SK-N-SH (cell line): ENCODE results near the gene TCF7L2. TPM values are rescaled to one million over a fixed set of nuclear protein-coding genes. Genes with fewer than 3 reads are reported as not detected.

ENCODE experiments used
- CTCF ChIA-PET: fragments of 300-600, 350-600 bp; formaldehyde crosslinking; extraction: SDS; loops from one replicate; lab custom pipeline; 2021; lab: Yijun Ruan, JAX
- POLR2A ChIA-PET: fragments of 350-600 bp; sonication (Branson Sonifier 250); formaldehyde crosslinking; extraction: SDS; loops from one replicate; lab custom pipeline; 2020; ENCODE audit warnings: antibody characterized with exemption, inconsistent platforms; lab: Yijun Ruan, JAX
- DNase-seq: peaks from one replicate; pipeline ENCODE4 v3.0.0; 2012
- H2AFZ ChIP-seq: fragments of 200-600 bp; sonication (generic); 2 replicates; pipeline ENCODE4 v1.8.1; 2016; ENCODE audit warnings: antibody characterized with exemption, mild to moderate bottlenecking, low read depth
- H3F3A ChIP-seq: fragments of 200-600 bp; sonication (generic); replicated peaks from 2 replicates; pipeline ENCODE3; 2016; ENCODE audit warnings: antibody characterized with exemption, mild to moderate bottlenecking; ENCODE audit not compliant: insufficient read depth
- H3K27ac ChIP-seq, 2 experiments: fragments of 200-500 bp in 1 of 2; fragments of 200-600 bp in 1 of 2; sonication (Bioruptor generic) in 1 of 2; sonication (generic), shearing (Covaris generic) in 1 of 2; 2 replicates each; pipeline versions ENCODE4 v1.5.1 to v1.6.1; 2014 to 2016; ENCODE audit warnings: low read depth in 2 of 2, inconsistent platforms in 1 of 2, low read length in 1 of 2, mild to moderate bottlenecking in 1 of 2, mixed read lengths in 1 of 2
- H3K27me3 ChIP-seq: fragments of 200-600 bp; sonication (generic), shearing (Covaris generic); 2 replicates; pipeline ENCODE4 v1.6.1; 2016; ENCODE audit warnings: mixed run types; ENCODE audit not compliant: insufficient read depth
- H3K36me3 ChIP-seq, 2 experiments: fragments of 200-500 bp in 1 of 2; fragments of 200-600 bp in 1 of 2; sonication (Bioruptor generic) in 1 of 2; sonication (generic) in 1 of 2; replicated peaks in 1 of 2; 2 replicates each; pipeline versions ENCODE3 to v1.5.1; 2014 to 2016; ENCODE audit warnings: low read length in 1 of 2, mild to moderate bottlenecking in 1 of 2; ENCODE audit not compliant: insufficient read depth in 2 of 2, control insufficient read depth in 1 of 2
- H3K4me1 ChIP-seq, 2 experiments: fragments of 200-500 bp in 1 of 2; fragments of 200-600 bp in 1 of 2; sonication (Bioruptor generic) in 1 of 2; sonication (generic), shearing (Covaris generic) in 1 of 2; 2 replicates each; pipeline versions ENCODE4 v1.5.1 to v1.6.1; 2014 to 2016; ENCODE audit warnings: low read depth in 1 of 2, low read length in 1 of 2, mixed run types in 1 of 2; ENCODE audit not compliant: insufficient read depth in 2 of 2, control insufficient read depth in 1 of 2
- H3K4me2 ChIP-seq: fragments of 200-600 bp; sonication (generic), shearing (Covaris generic); 2 replicates; pipeline ENCODE4 v1.6.1; 2017; ENCODE audit warnings: mixed run types
- H3K4me3 ChIP-seq, 2 experiments: fragments of 200-500 bp in 1 of 2; fragments of 200-600 bp in 1 of 2; sonication (Bioruptor generic) in 1 of 2; sonication (generic), shearing (Covaris generic) in 1 of 2; 2 replicates each; pipeline versions ENCODE4 v1.5.1 to v1.8.1; 2014 to 2016; ENCODE audit warnings: low read depth in 2 of 2, inconsistent platforms in 1 of 2, low read length in 1 of 2, mild to moderate bottlenecking in 1 of 2, mixed read lengths in 1 of 2, moderate library complexity in 1 of 2
- H3K79me2 ChIP-seq: fragments of 200-600 bp; sonication (generic); 2 replicates; pipeline ENCODE4 v1.8.1; 2017; ENCODE audit warnings: mild to moderate bottlenecking; ENCODE audit not compliant: insufficient read depth
- H3K9ac ChIP-seq: fragments of 200-600 bp; sonication (generic); 2 replicates; pipeline ENCODE4 v1.6.1; 2017; ENCODE audit warnings: mixed run types
- H3K9me2 ChIP-seq: fragments of 200-600 bp; sonication (generic); 2 replicates; pipeline ENCODE4 v1.6.1; 2017; ENCODE audit warnings: mixed run types
- H3K9me3 ChIP-seq: fragments of 200-600 bp; sonication (generic); 2 replicates; pipeline ENCODE4 v1.6.1; 2017; ENCODE audit warnings: mixed run types, mild to moderate bottlenecking, moderate library complexity
- H4K20me1 ChIP-seq: fragments of 200-600 bp; sonication (generic); 2 replicates; pipeline ENCODE4 v1.6.1; 2017; ENCODE audit warnings: mild to moderate bottlenecking, mixed run types; ENCODE audit not compliant: insufficient read depth
- CHD2 ChIP-seq: fragments of 150-350 bp; IDR thresholded peaks from 2 replicates; pipeline ENCODE4 v1.6.1; 2018; ENCODE audit warnings: low read length; ENCODE audit not compliant: partially characterized antibody
- EP300 ChIP-seq, 2 experiments: IDR thresholded peaks; 2 replicates each; pipeline versions ENCODE4 v1.4.0 to v1.6.1; 2012; ENCODE audit warnings: borderline replicate concordance in 1 of 2, low read depth in 1 of 2, low read length in 1 of 2
- FOXJ3 ChIP-seq: sonication (generic); formaldehyde crosslinking; IDR thresholded peaks from 2 replicates; pipeline ENCODE4 v1.5.1; 2020; ENCODE audit warnings: mild to moderate bottlenecking, missing genetic modification reagents
- FOXM1 ChIP-seq: IDR thresholded peaks from 2 replicates; pipeline ENCODE4 v1.4.0; 2012; ENCODE audit warnings: low read depth, mild to moderate bottlenecking
- GATA2 ChIP-seq: sonication (generic); formaldehyde crosslinking; IDR thresholded peaks from 2 replicates; pipeline ENCODE4 v1.5.0; 2020; ENCODE audit warnings: mild to moderate bottlenecking, missing genetic modification reagents
- JUND ChIP-seq: IDR thresholded peaks from 2 replicates; pipeline ENCODE4 v1.4.0; 2012
- MAX ChIP-seq: IDR thresholded peaks from 2 replicates; pipeline ENCODE4 v1.4.0; 2012; ENCODE audit warnings: low read depth
- MEF2A ChIP-seq: IDR thresholded peaks from 2 replicates; pipeline ENCODE4 v1.4.0; 2012; ENCODE audit warnings: low read depth, borderline replicate concordance
- NFIC ChIP-seq: IDR thresholded peaks from 2 replicates; pipeline ENCODE4 v1.4.0; 2012; ENCODE audit warnings: borderline replicate concordance
- POLR2AphosphoS5 ChIP-seq: IDR thresholded peaks from 2 replicates; pipeline ENCODE4 v1.6.1; 2012; ENCODE audit warnings: low read depth, low read length
- RAD21 ChIP-seq: IDR thresholded peaks from 2 replicates; pipeline ENCODE4 v1.6.1; 2012; ENCODE audit warnings: mild to moderate bottlenecking, low read length
- RCOR1 ChIP-seq: fragments of 150-350 bp; IDR thresholded peaks from 2 replicates; pipeline ENCODE4 v1.6.1; 2017; ENCODE audit warnings: antibody characterized with exemption, low read length
- RXRA ChIP-seq: IDR thresholded peaks from 2 replicates; pipeline ENCODE4 v1.4.0; 2012; ENCODE audit warnings: low read depth, mild to moderate bottlenecking, borderline replicate concordance
- TAF1 ChIP-seq: IDR thresholded peaks from 2 replicates; pipeline ENCODE4 v1.6.1; 2012; ENCODE audit warnings: low read depth, mild to moderate bottlenecking, low read length, moderate library complexity, borderline replicate concordance
- YY1 ChIP-seq: IDR thresholded peaks from 2 replicates; pipeline ENCODE4 v1.4.0; 2012; ENCODE audit warnings: low read depth, mild to moderate bottlenecking
- WGBS: methylation state at CpG from one replicate; pipeline ENCODE4 v1.1.6; 2017; ENCODE audit warnings: low lambda C conversion rate; 5-methylcytosine and 5-hydroxymethylcytosine counted together
- polyA plus RNA-seq, 3 experiments: library from polyadenylated mRNA; depleted of rRNA; stranded (reverse); fragments of >200 nt; gene quantifications; 2 replicates each; pipeline ENCODE4 v1.2.3, GENCODE V29; 2012
- TF ChIP-seq, protein P1 (sequence below): IDR thresholded peaks from 2 replicates; pipeline ENCODE4; 2012
- TF ChIP-seq, protein P2 (sequence below): fragments of 200-600 bp; sonication (generic); IDR thresholded peaks from 2 replicates; pipeline ENCODE4 v1.6.1; 2017; ENCODE audit warnings: antibody characterized with exemption, mild to moderate bottlenecking, moderate library complexity
- TF ChIP-seq, protein P3 (sequence below): fragments of 150-350 bp; IDR thresholded peaks from 2 replicates; pipeline ENCODE4 v1.6.1; 2016; ENCODE audit warnings: mild to moderate bottlenecking, low read depth, low read length

Gene TCF7L2
- polyA plus RNA-seq, 1 of the 3 experiments (the other 2 are of a cell fraction) = 10.2 TPM

GRCh38 chr10:113199459-113199858 is 249.4 kb downstream of the TCF7L2 start:
- Histone ChIP-seq H3K27me3 (no peaks in the 10 kb centered on the region), H4K20me1 (no peaks in the 10 kb centered on the region), H3K4me3 (no peak overlapping the region), H3F3A (no peaks in the 10 kb centered on the region)
- POLR2A ChIA-PET = no interaction called here
- TF ChIP-seq RXRA = no peak
- TF ChIP-seq FOXM1 = no peak
- no peak for TF ChIP-seq JUND
- TF ChIP-seq, protein P1, sequence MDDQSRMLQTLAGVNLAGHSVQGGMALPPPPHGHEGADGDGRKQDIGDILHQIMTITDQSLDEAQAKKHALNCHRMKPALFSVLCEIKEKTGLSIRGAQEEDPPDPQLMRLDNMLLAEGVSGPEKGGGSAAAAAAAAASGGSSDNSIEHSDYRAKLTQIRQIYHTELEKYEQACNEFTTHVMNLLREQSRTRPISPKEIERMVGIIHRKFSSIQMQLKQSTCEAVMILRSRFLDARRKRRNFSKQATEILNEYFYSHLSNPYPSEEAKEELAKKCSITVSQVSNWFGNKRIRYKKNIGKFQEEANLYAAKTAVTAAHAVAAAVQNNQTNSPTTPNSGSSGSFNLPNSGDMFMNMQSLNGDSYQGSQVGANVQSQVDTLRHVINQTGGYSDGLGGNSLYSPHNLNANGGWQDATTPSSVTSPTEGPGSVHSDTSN = no peak
- TF ChIP-seq MAX = no peak
- TF ChIP-seq TAF1 = no peak
- TF ChIP-seq POLR2AphosphoS5 = no peak
- TF ChIP-seq EP300 (IDR thresholded peaks at IDR 0.05; ENCODE audit: borderline replicate concordance in 1 of 2, low read depth in 1 of 2, low read length in 1 of 2) = no peak
- no peak for TF ChIP-seq MEF2A
- TF ChIP-seq, protein P2, sequence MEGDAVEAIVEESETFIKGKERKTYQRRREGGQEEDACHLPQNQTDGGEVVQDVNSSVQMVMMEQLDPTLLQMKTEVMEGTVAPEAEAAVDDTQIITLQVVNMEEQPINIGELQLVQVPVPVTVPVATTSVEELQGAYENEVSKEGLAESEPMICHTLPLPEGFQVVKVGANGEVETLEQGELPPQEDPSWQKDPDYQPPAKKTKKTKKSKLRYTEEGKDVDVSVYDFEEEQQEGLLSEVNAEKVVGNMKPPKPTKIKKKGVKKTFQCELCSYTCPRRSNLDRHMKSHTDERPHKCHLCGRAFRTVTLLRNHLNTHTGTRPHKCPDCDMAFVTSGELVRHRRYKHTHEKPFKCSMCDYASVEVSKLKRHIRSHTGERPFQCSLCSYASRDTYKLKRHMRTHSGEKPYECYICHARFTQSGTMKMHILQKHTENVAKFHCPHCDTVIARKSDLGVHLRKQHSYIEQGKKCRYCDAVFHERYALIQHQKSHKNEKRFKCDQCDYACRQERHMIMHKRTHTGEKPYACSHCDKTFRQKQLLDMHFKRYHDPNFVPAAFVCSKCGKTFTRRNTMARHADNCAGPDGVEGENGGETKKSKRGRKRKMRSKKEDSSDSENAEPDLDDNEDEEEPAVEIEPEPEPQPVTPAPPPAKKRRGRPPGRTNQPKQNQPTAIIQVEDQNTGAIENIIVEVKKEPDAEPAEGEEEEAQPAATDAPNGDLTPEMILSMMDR = no peak
- no peak for TF ChIP-seq YY1
- no peak for TF ChIP-seq CHD2
- no peak for TF ChIP-seq RAD21
- TF ChIP-seq, protein P3, sequence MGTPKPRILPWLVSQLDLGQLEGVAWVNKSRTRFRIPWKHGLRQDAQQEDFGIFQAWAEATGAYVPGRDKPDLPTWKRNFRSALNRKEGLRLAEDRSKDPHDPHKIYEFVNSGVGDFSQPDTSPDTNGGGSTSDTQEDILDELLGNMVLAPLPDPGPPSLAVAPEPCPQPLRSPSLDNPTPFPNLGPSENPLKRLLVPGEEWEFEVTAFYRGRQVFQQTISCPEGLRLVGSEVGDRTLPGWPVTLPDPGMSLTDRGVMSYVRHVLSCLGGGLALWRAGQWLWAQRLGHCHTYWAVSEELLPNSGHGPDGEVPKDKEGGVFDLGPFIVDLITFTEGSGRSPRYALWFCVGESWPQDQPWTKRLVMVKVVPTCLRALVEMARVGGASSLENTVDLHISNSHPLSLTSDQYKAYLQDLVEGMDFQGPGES = no peak
- TF ChIP-seq, all 33 proteins: peak for 0
- H3K9ac ChIP-seq = no peak overlapping the region
- H3K79me2 ChIP-seq = no peaks in the 10 kb centered on the region
- no peak overlapping the region for H2AFZ ChIP-seq
- H3K9me3 ChIP-seq = no peaks in the 10 kb centered on the region
- no peaks in the 10 kb centered on the region for H3K9me2 ChIP-seq
- H3K4me2 ChIP-seq = no peak overlapping the region
- H3K27ac ChIP-seq = no peak overlapping the region
- H3K36me3 ChIP-seq = no peaks in the 10 kb centered on the region
- no peak for DNase-seq
- H3K4me1 ChIP-seq = no peaks in the 10 kb centered on the region
- CTCF ChIA-PET = no interaction called here
- WGBS = 50% methylated on average over 1 of the region's 1 CpG

DNA sequence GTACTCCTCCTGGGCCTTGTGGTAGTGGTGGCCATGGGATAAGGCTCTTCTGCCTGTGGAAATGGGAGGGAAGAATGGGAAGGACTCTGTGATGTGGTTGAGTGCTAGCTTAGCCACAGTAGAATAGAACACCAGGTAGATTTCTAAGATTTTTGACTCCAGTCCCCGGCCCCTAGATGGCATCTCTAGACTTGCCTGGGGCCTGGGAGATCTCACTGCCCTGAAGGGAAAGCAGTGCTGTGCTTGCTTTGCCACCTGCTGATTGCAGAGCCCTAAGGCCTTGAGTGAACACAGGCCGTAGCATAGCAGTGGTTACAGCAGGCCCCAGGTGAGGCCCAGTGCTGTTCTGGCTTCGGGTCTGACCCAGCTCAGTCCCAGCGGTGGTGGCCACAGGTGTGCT is 252.0 kb downstream of the TCF7L2 start:
- no peak overlapping the region for H3K4me3 ChIP-seq
- no peak overlapping the region for H2AFZ ChIP-seq
- TF ChIP-seq GATA2 (CRISPR knock-in tag) (no peak), TAF1 (no peak), NFIC (no peak), RCOR1 (no peak), RAD21 (no peak), FOXJ3 (CRISPR knock-in tag) (no peak)
- POLR2A ChIA-PET = no interaction called here
- no peaks in the 10 kb centered on the region for H3K9me2 ChIP-seq
- no peak overlapping the region for H3K9ac ChIP-seq
- H3K36me3 ChIP-seq = no peaks in the 10 kb centered on the region
- no peak for DNase-seq
- H3K27me3 ChIP-seq = no peaks in the 10 kb centered on the region
- H3K27ac ChIP-seq = no peak overlapping the region
- no peaks in the 10 kb centered on the region for H3K9me3 ChIP-seq
- H4K20me1 ChIP-seq = no peaks in the 10 kb centered on the region
- no peak overlapping the region for H3K4me2 ChIP-seq
- no peaks in the 10 kb centered on the region for H3K79me2 ChIP-seq
- CTCF ChIA-PET = interaction anchor here (0.6 kb wide), 1 partner anchor 294 kb away, joined by 3 read pairs; no protein-coding TSS in a partner anchor
- no peaks in the 10 kb centered on the region for H3F3A ChIP-seq
- 81% methylated on average over 3 of the region's 4 CpGs for WGBS
- no peaks in the 10 kb centered on the region for H3K4me1 ChIP-seq
